IMR-90 (cell line): ENCODE measurements around the gene DRC7. TPM values are rescaled to one million over a fixed set of nuclear protein-coding genes. Genes with fewer than 3 reads are reported as not detected.

Experiments
- ATAC-seq: fragments of 200-7000 bp; cut with Tn5 transposase; 2 replicates; pipeline ENCODE4 v1.9.1; 2020; ENCODE audit warnings: low read depth, mild to moderate bottlenecking, moderate library complexity
- BruUV-seq: library from RNA; stranded (reverse); fragments of 400-500 nt; replicated peaks from 2 replicates; lab custom pipeline; 2021; lab: Mats Ljungman, UMichigan
- CTCF ChIA-PET: fragments of 300-600 bp; formaldehyde crosslinking; extraction: SDS; loops from one replicate; lab custom pipeline; 2021; ENCODE audit warnings: antibody characterized with exemption; lab: Yijun Ruan, JAX
- POLR2A ChIA-PET: fragments of 300-600 bp; sonication (Branson Sonifier 250); formaldehyde crosslinking; loops from one replicate; lab custom pipeline; 2022; ENCODE audit warnings: antibody characterized with exemption; ENCODE audit not compliant: unreplicated experiment; lab: Charles Lee
- DNase-seq: peaks from one replicate; pipeline ENCODE4 v3.0.0; 2013
- H2AFZ ChIP-seq: replicated peaks from 2 replicates; pipeline ENCODE3; 2013; ENCODE audit warnings: low read length, mild to moderate bottlenecking; ENCODE audit not compliant: poor library complexity
- H2AK5ac ChIP-seq: 2 replicates; pipeline ENCODE4 v1.6.1; 2013; ENCODE audit warnings: low read depth, low read length, inconsistent platforms
- H2AK9ac ChIP-seq: replicated peaks from 2 replicates; pipeline ENCODE3; 2013; ENCODE audit warnings: mild to moderate bottlenecking, low read depth, low read length, moderate library complexity; ENCODE audit not compliant: poor library complexity
- H2BK120ac ChIP-seq: 2 replicates; pipeline ENCODE4 v1.6.1; 2013; ENCODE audit warnings: low read depth, low read length, inconsistent platforms
- H2BK15ac ChIP-seq: 3 replicates; pipeline ENCODE4 v1.6.1; 2013; ENCODE audit warnings: low read depth, low read length, inconsistent platforms
- H2BK20ac ChIP-seq: 2 replicates; pipeline ENCODE4 v1.6.1; 2013; ENCODE audit warnings: low read depth, mild to moderate bottlenecking, inconsistent platforms, low read length, moderate library complexity
- H2BK5ac ChIP-seq: 2 replicates; pipeline ENCODE4 v1.6.1; 2013; ENCODE audit warnings: mild to moderate bottlenecking, low read depth, low read length, inconsistent platforms; ENCODE audit not compliant: poor library complexity, severe bottlenecking
- H3K14ac ChIP-seq: replicated peaks from 2 replicates; pipeline ENCODE4 v1.6.1; 2013; ENCODE audit warnings: low read depth, low read length, inconsistent platforms
- H3K18ac ChIP-seq: 2 replicates; pipeline ENCODE4 v1.6.1; 2013; ENCODE audit warnings: low read depth, low read length, control low read depth
- H3K23ac ChIP-seq: 2 replicates; pipeline ENCODE4 v1.6.1; 2013; ENCODE audit warnings: low read depth, low read length, inconsistent platforms
- H3K27ac ChIP-seq: 2 replicates; pipeline ENCODE4 v1.5.1; 2013; ENCODE audit warnings: mild to moderate bottlenecking, control low read depth, low read length; ENCODE audit not compliant: insufficient read depth
- H3K27me3 ChIP-seq: 2 replicates; pipeline ENCODE4 v1.6.1; 2013; ENCODE audit warnings: low read length; ENCODE audit not compliant: control insufficient read depth, insufficient read depth
- H3K36me3 ChIP-seq: 2 replicates; pipeline ENCODE4 v1.6.1; 2013; ENCODE audit warnings: low read length, mixed read lengths; ENCODE audit not compliant: control insufficient read depth, insufficient read depth
- H3K4ac ChIP-seq: 2 replicates; pipeline ENCODE4 v1.6.1; 2013; ENCODE audit warnings: low read depth, low read length, inconsistent platforms
- H3K4me1 ChIP-seq: 2 replicates; pipeline ENCODE4 v1.6.1; 2013; ENCODE audit warnings: low read length, mixed read lengths; ENCODE audit not compliant: control insufficient read depth, insufficient read depth
- H3K4me2 ChIP-seq: 2 replicates; pipeline ENCODE4 v1.6.1; 2013; ENCODE audit warnings: low read depth, mild to moderate bottlenecking, control low read depth, low read length, moderate library complexity
- H3K4me3 ChIP-seq: 2 replicates; pipeline ENCODE4 v1.5.1; 2013; ENCODE audit warnings: low read depth, mild to moderate bottlenecking, control low read depth, low read length, moderate library complexity; ENCODE audit not compliant: insufficient read depth
- H3K56ac ChIP-seq: 2 replicates; pipeline ENCODE4 v1.6.1; 2013; ENCODE audit warnings: low read length, inconsistent platforms; ENCODE audit not compliant: insufficient read depth; ENCODE audit errors: extremely low read depth
- H3K79me1 ChIP-seq, 2 experiments: 2 replicates each; pipeline ENCODE4 v1.6.1; 2013; ENCODE audit warnings: low read length in 2 of 2, inconsistent platforms in 1 of 2, low read depth in 1 of 2
- H3K9ac ChIP-seq: 2 replicates; pipeline ENCODE4 v1.6.1; 2013; ENCODE audit warnings: low read depth, low read length, control low read depth
- H3K9me1 ChIP-seq: 2 replicates; pipeline ENCODE4 v1.6.1; 2013; ENCODE audit warnings: low read length, inconsistent platforms; ENCODE audit not compliant: insufficient read depth
- H3K9me3 ChIP-seq: 2 replicates; pipeline ENCODE4 v1.6.1; 2013; ENCODE audit warnings: low read length; ENCODE audit not compliant: control insufficient read depth, insufficient read depth
- H4K20me1 ChIP-seq: 2 replicates; pipeline ENCODE4 v1.6.1; 2013; ENCODE audit warnings: low read length, inconsistent platforms; ENCODE audit not compliant: insufficient read depth
- H4K5ac ChIP-seq: 2 replicates; pipeline ENCODE4 v1.6.1; 2013; ENCODE audit warnings: mild to moderate bottlenecking, low read depth, low read length, control low read depth
- H4K8ac ChIP-seq, 2 experiments: 2 replicates each; pipeline ENCODE4 v1.6.1; 2013; ENCODE audit warnings: low read depth in 2 of 2, low read length in 2 of 2, control low read depth in 1 of 2, inconsistent platforms in 1 of 2
- H4K91ac ChIP-seq: 2 replicates; pipeline ENCODE4 v1.6.1; 2013; ENCODE audit warnings: low read depth, low read length, inconsistent platforms; ENCODE audit not compliant: insufficient read depth
- BHLHE40 ChIP-seq: fragments of 150-350 bp; IDR thresholded peaks from 2 replicates; pipeline ENCODE4 v1.6.1; 2016; ENCODE audit warnings: mild to moderate bottlenecking, low read depth, low read length
- CEBPB ChIP-seq: IDR thresholded peaks from 2 replicates; pipeline ENCODE4 v1.6.1; 2012; ENCODE audit warnings: low read depth, low read length, improper control_type of control experiment
- CHD1 ChIP-seq: IDR thresholded peaks from 2 replicates; pipeline ENCODE4 v1.6.1; 2012; ENCODE audit warnings: low read depth, low read length, improper control_type of control experiment
- CTCF ChIP-seq: conservative IDR thresholded peaks from 2 replicates; pipeline ENCODE4 v1.5.1; 2012; ENCODE audit warnings: mild to moderate bottlenecking, low read depth, low read length, improper control_type of control experiment
- MAZ ChIP-seq: IDR thresholded peaks from 2 replicates; pipeline ENCODE4 v1.6.1; 2012; ENCODE audit warnings: low read depth, mild to moderate bottlenecking, low read length, improper control_type of control experiment, moderate library complexity, borderline replicate concordance
- MXI1 ChIP-seq: IDR thresholded peaks from 2 replicates; pipeline ENCODE4 v1.6.1; 2012; ENCODE audit warnings: low read depth, mild to moderate bottlenecking, low read length, moderate library complexity, borderline replicate concordance
- NFE2L2 ChIP-seq: fragments of 150-350 bp; IDR thresholded peaks from 2 replicates; pipeline ENCODE4 v1.6.1; 2016; ENCODE audit warnings: low read depth, mild to moderate bottlenecking, low read length
- POLR2A ChIP-seq: IDR thresholded peaks from 2 replicates; pipeline ENCODE4 v1.6.1; 2012; ENCODE audit warnings: mild to moderate bottlenecking, low read depth, low read length
- RFX5 ChIP-seq: IDR thresholded peaks from 2 replicates; pipeline ENCODE4 v1.8.0; 2012; ENCODE audit warnings: low read depth, mild to moderate bottlenecking, low read length, moderate library complexity
- SMC3 ChIP-seq: fragments of 150-350 bp; IDR thresholded peaks from 2 replicates; pipeline ENCODE4 v1.6.1; 2016; ENCODE audit warnings: low read depth, mild to moderate bottlenecking, antibody characterized with exemption, low read length, moderate library complexity
- WGBS, 2 experiments: methylation state at CpG; one replicate each; pipeline versions ENCODE4 v1.1.5 to v1.1.7; 2013; ENCODE audit warnings: missing lambda C conversion rate in 2 of 2; ENCODE audit not compliant: insufficient read length in 1 of 2; ENCODE audit errors: extremely low coverage in 2 of 2; 5-methylcytosine and 5-hydroxymethylcytosine counted together
- dilution Hi-C: fragments of 300-500 bp; cut with HindIII; formaldehyde crosslinking; loops from one replicate; pipeline ENCODE4 v1.14.3; 2018; ENCODE audit warnings: low sequenced_read_pairs; ENCODE audit not compliant: unreplicated experiment
- in situ Hi-C: fragments of 300-500 bp; cut with MboI; formaldehyde crosslinking; loops from 3 replicates; pipeline ENCODE4 v1.14.3; 2019; ENCODE audit warnings: low sequenced_read_pairs, inconsistent platforms, mixed read lengths
- intact Hi-C: fragments of 100-400 bp; cut with micrococcal nuclease; formaldehyde crosslinking; loops from 2 replicates; pipeline ENCODE4 v1.10.0; 2022
- polyA plus RNA-seq, 3 experiments: library from polyadenylated mRNA; depleted of rRNA; stranded (reverse); fragments of >200 nt; gene quantifications; 2 replicates each; pipeline ENCODE4 v1.2.3, GENCODE V29; 2012; ENCODE audit warnings: low replicate concordance in 1 of 3
- total RNA-seq: library from RNA; depleted of rRNA; stranded (reverse); fragments of >200 nt; gene quantifications from 2 replicates; pipeline ENCODE4 v1.2.3, GENCODE V29; 2012

Gene DRC7
- total and polyA plus RNA-seq, 2 of the 4 experiments (the other 2 are of a cell fraction), result not detected

DNA sequence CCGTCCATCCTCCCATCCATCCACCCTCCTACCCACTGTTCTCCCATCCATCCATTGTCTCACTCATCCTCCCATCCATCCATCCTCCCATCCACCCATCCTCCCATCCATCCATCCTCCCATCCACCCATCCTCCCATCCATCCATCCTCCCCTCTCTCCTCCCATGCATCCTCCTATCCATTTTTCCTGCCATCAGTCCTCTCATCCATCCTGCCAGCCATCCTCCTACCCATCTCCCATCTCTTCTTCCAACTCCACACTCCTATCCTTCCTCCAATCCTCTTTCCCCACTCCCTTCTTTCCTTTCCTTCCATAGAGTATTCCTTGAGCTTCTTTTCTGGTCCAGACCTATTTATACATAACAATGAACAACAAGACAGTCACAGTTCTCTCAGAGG is 12.1 kb downstream of the DRC7 start:
- H3K9ac ChIP-seq, result no peak overlapping the region
- no peak overlapping the region for H3K14ac ChIP-seq
- H2BK20ac ChIP-seq, result no peak overlapping the region
- no peak overlapping the region for H2BK120ac ChIP-seq
- WGBS, 2 experiments, result 38% methylated on average over 1 of the region's 1 CpG; no CpG with 5 or more reads in 1 of the 2 experiments
- H3K18ac ChIP-seq, result no peak overlapping the region
- H4K8ac ChIP-seq, result no peak overlapping the region
- no peak overlapping the region for H4K5ac ChIP-seq
- no peak overlapping the region for H3K23ac ChIP-seq
- CTCF ChIA-PET, result no interaction called here
- H3K4me2 ChIP-seq, result no peak overlapping the region
- peaks cover 37% of the 10 kb centered on the region for H3K27me3 ChIP-seq
- no peaks in the 10 kb centered on the region for H3K9me3 ChIP-seq
- TF ChIP-seq BHLHE40, result no peak
- TF ChIP-seq CEBPB, result no peak
- no peak for TF ChIP-seq NFE2L2
- TF ChIP-seq POLR2A, result no peak
- TF ChIP-seq MXI1, result no peak
- no peak for TF ChIP-seq RFX5
- no peak for TF ChIP-seq CHD1
- no peak for TF ChIP-seq CTCF
- TF ChIP-seq MAZ, result no peak
- no peak for TF ChIP-seq SMC3
- dilution Hi-C loops, result no loop called here
- no peak overlapping the region for H2AFZ ChIP-seq
- H3K4me1 ChIP-seq, result no peaks in the 10 kb centered on the region
- H3K4me3 ChIP-seq, result no peak overlapping the region
- no peaks in the 10 kb centered on the region for H3K36me3 ChIP-seq
- no peak overlapping the region for H4K91ac ChIP-seq
- POLR2A ChIA-PET, result no interaction called here
- H2BK5ac ChIP-seq, result no peak overlapping the region
- H3K4ac ChIP-seq, result no peak overlapping the region
- H3K27ac ChIP-seq, result no peak overlapping the region
- H3K56ac ChIP-seq, result no peak overlapping the region
- in situ Hi-C loops, result no loop called here
- no TSS peak for BruUV-seq
- DNase-seq, result no peak
- no peaks in the 10 kb centered on the region for H4K20me1 ChIP-seq
- no peaks in the 10 kb centered on the region for H3K79me1 ChIP-seq
- no peak overlapping the region for H2AK9ac ChIP-seq
- no peak overlapping the region for H2AK5ac ChIP-seq
- no peak overlapping the region for H2BK15ac ChIP-seq
- intact Hi-C loops, result no loop called here
- ATAC-seq, result no peak
- no peaks in the 10 kb centered on the region for H3K9me1 ChIP-seq
